Measurements from ENCODE around the gene BATF3. TPM values are rescaled to one million over a fixed set of nuclear protein-coding genes. Genes with fewer than 3 reads are reported as not detected.

The BATF3 gene
- total RNA-seq, 2 experiments from 2014 or later, result 2.1 to 3.1 TPM

DNA sequence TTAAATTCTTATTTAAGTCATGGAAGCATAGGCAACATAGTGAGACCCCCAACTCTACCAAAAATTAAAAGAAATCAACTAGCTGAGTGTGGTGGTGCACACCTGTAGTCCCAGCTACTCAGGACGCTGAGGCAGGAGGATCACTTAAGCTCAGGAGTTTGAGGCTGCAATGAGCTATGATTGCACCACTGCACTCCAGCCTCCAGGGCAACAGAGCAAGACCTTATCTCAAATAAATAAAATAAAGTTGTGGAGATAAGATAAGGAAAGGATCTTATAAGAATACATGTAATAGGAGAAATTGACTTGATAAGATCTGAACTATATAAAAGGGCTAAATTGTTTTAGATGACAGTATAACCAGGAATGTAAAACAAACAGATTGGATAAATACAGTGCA lies 2.3 kb upstream of the BATF3 start:
- no TSS peak for BruUV-seq (replicated peaks)
- POLR2A ChIA-PET, result interaction anchor here (1.0 to 1.4 kb wide), 2 partner anchors 57 to 89 kb away, joined by 4 to 5 read pairs; no protein-coding TSS in a partner anchor
- CTCF ChIA-PET (ENCODE audit: unreplicated experiment), result interaction anchor here (1.1 kb wide), 1 partner anchor 312 kb away, joined by 3 read pairs; no protein-coding TSS in a partner anchor

GRCh38 chr1:212700892-212701819 lies 1.5 kb upstream of the BATF3 start:
- ChIA-PET CTCF (ENCODE audit: unreplicated experiment) (interaction anchor here (1.1 kb wide), 1 partner anchor 313 kb away, joined by 3 read pairs; no protein-coding TSS in a partner anchor), POLR2A (interaction anchor here (0.6 to 1.4 kb wide), 4 partner anchors 22 to 142 kb away, joined by 3 to 5 read pairs (median 4); no protein-coding TSS in a partner anchor)
- intact Hi-C loops (cut with micrococcal nuclease; ENCODE audit: unreplicated experiment), result loop anchor here (2.0 kb wide), 1 partner anchor 54 kb away; no protein-coding TSS in a partner anchor
- peak overlapping the region; percentile 61 for H3K4me2 ChIP-seq (ENCODE audit: low read length)
- no peaks in the 10 kb centered on the region for H3K36me3 ChIP-seq (ENCODE audit: insufficient read depth, low read length)
- H3K4me1 ChIP-seq (ENCODE audit: insufficient read depth, low read length, poor library complexity, severe bottlenecking), result peaks cover 33% of the 10 kb centered on the region
- no peaks in the 10 kb centered on the region for H3K9me2 ChIP-seq (ENCODE audit: insufficient read depth, low read length)
- H3K9me3 ChIP-seq (ENCODE audit: low read length), result no peaks in the 10 kb centered on the region
- TF ChIP-seq EZH2phosphoT487 (IDR thresholded peaks at IDR 0.05; ENCODE audit: borderline replicate concordance, low read depth, low read length), result no peak
- TF ChIP-seq CTCF (conservative IDR thresholded peaks at IDR 0.05; ENCODE audit: low read length), result no peak
- H3K27ac ChIP-seq (ENCODE audit: low read depth, low read length, poor library complexity, severe bottlenecking), result no peak overlapping the region
- no peaks in the 10 kb centered on the region for H3K79me2 ChIP-seq (ENCODE audit: insufficient read depth, low read depth, low read length)
- H3K4me3 ChIP-seq (ENCODE audit: low read depth, low read length, poor library complexity, severe bottlenecking), result peak overlapping the region; percentile 18
- H2AFZ ChIP-seq (ENCODE audit: low read length), result no peak overlapping the region
- BruUV-seq (replicated peaks), result no TSS peak
- peak; percentile 40 for DNase-seq (ENCODE audit: low spot score)
- H4K20me1 ChIP-seq (ENCODE audit: insufficient read depth, low read length), result no peaks in the 10 kb centered on the region

More for the DNA sequence above, 2.3 kb upstream of the BATF3 start:
- intact Hi-C loops (cut with micrococcal nuclease; ENCODE audit: unreplicated experiment), result loop anchor here (2.0 kb wide), 1 partner anchor 53 kb away; no protein-coding TSS in a partner anchor
- H2AFZ ChIP-seq (ENCODE audit: low read length), result no peak overlapping the region
- H3K4me3 ChIP-seq (ENCODE audit: low read depth, low read length, poor library complexity, severe bottlenecking), result no peak overlapping the region
- no peak overlapping the region for H3K27ac ChIP-seq (ENCODE audit: low read depth, low read length, poor library complexity, severe bottlenecking)
- no peak for DNase-seq (ENCODE audit: low spot score)
- H3K9me3 ChIP-seq (ENCODE audit: low read length), result no peaks in the 10 kb centered on the region
- H3K4me1 ChIP-seq (ENCODE audit: insufficient read depth, low read length, poor library complexity, severe bottlenecking), result peaks cover 28% of the 10 kb centered on the region
- H4K20me1 ChIP-seq (ENCODE audit: insufficient read depth, low read length), result no peaks in the 10 kb centered on the region
- TF ChIP-seq EZH2phosphoT487 (IDR thresholded peaks at IDR 0.05; ENCODE audit: borderline replicate concordance, low read depth, low read length), result no peak
- TF ChIP-seq CTCF (conservative IDR thresholded peaks at IDR 0.05; ENCODE audit: low read length), result 0 out of 2 replicates have a peak, but pooled peaks have one; percentile 13
- H3K36me3 ChIP-seq (ENCODE audit: insufficient read depth, low read length), result no peaks in the 10 kb centered on the region
- H3K4me2 ChIP-seq (ENCODE audit: low read length), result 0 out of 2 replicates have a peak overlapping the region, but pooled peaks have one; percentile 61
- H3K79me2 ChIP-seq (ENCODE audit: insufficient read depth, low read depth, low read length), result no peaks in the 10 kb centered on the region
- H3K9me2 ChIP-seq (ENCODE audit: insufficient read depth, low read length), result no peaks in the 10 kb centered on the region

Data from OCI-LY7 (cell line).